ENCODE data around the gene URM1.

GRCh38 chr9:128383791-128384190, 12.6 kb downstream of the URM1 start:
- TF ChIP-seq CTCF (IDR thresholded peaks at IDR 0.05) (no peak), POLR2AphosphoS5 (IDR thresholded peaks at IDR 0.05) (no peak), EP300 (IDR thresholded peaks at IDR 0.05) (no peak), POLR2A (IDR thresholded peaks at IDR 0.05) (no peak)
